ENCODE results near the gene AVEN.
A peak's percentile ranks its signal among the peaks of the same experiment; 100 is the strongest.

The AVEN gene, protein sequence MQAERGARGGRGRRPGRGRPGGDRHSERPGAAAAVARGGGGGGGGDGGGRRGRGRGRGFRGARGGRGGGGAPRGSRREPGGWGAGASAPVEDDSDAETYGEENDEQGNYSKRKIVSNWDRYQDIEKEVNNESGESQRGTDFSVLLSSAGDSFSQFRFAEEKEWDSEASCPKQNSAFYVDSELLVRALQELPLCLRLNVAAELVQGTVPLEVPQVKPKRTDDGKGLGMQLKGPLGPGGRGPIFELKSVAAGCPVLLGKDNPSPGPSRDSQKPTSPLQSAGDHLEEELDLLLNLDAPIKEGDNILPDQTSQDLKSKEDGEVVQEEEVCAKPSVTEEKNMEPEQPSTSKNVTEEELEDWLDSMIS

DNA sequence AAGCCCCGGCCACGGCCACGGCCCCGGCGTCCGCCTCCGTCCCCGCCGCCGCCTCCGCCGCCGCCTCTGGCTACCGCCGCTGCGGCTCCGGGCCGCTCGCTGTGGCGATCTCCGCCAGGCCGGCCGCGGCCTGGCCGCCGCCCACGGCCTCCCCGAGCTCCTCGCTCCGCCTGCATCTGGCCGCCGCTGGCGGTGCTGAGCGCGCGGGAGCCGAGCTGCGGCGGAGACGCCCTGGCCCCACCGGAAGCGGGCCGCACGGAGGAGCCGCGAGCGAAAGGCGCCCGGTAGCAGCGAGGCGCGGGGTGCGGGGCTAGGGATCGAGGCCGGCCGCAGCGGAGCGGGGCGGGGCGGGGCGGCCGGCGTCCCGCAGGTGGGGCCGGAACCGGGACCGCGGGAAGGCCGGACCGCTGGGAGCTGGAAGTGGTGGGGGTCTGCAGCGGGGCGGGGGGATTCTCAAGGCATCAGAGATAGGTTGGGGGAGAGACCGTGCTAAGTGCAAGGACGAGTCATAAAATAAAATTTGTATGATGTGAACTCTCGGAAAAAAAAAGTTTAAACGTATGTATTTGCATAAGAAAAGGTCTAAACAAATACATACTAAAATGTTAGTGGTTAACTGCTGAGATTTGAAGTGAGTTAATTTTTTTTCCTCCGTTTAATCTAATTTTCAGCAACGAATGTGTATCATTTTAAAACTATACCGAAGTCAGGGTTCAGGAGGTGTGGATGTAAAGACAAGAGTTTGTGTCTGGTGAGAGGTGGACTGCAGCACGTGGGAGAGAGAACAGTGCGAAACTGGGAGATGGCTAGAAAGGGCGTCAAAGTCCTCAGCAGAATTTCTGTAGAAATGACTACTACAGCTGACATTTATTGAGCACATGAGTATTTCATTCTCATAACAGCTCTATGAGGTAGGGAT lies at the start of gene AVEN:
TSS of gene AVEN (minus strand) at position 334 of the 919 bp plus-strand sequence. CDS start at position 176, 158 bp downstream.
- Histone ChIP-seq H3K27ac (peak within 1 kb of the TSS; percentile 81 to 91), H3K36me3 (no peaks in the 10 kb centered on the region), H3K4me3 (peak within 1 kb of the TSS; percentile 72 to 90), H3K9me3 (no peaks in the 10 kb centered on the region), H3K27me3 (no peaks in the 10 kb centered on the region), H3K4me1 (peaks cover 0 to 11% (median 8%) of the 10 kb centered on the region in 4 donors)
- intact Hi-C loops (cut with DNase I; ENCODE audit: low total_unique reads): no loop called here
- no peak for TF ChIP-seq CTCF (IDR thresholded peaks at IDR 0.05)
- DNase-seq: peak in 1 of 2 donors; percentile 68

DNA sequence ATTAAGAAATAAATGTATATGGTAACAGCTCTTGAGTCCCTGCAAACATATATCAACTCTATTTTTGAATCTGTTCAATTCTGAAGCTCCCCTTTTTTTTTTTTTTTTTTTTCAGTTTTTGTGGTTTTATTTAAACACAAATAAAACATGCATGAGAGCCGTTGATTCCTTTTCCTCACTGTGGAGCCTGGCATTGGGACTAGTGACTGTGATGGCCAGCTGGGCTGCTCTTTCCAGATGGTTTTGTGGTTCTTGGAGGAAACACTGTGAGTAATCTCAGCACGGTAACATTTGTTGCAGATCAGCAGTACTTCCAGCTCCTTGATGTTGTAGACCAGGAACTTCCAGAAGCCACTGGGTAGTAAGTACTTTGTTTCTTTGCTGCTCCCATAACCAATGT lies 46.7 kb upstream of the AVEN start:
- Histone ChIP-seq H3K4me3 (no peak overlapping the region), H3K27me3 (no peaks in the 10 kb centered on the region), H3K36me3 (peaks cover 50 to 72% (median 52%) of the 10 kb centered on the region in 3 donors), H3K27ac (no peak overlapping the region), H3K4me1 (no peaks in the 10 kb centered on the region), H3K9me3 (no peaks in the 10 kb centered on the region)
- no peak for TF ChIP-seq CTCF (IDR thresholded peaks at IDR 0.05)
- intact Hi-C loops (cut with DNase I; ENCODE audit: low total_unique reads): no loop called here
- no peak for DNase-seq

- Histone ChIP-seq H3K4me3 (no peak overlapping the region), H3K27ac (no peak overlapping the region), H3K27me3 (no peaks in the 10 kb centered on the region), H3K4me1 (no peaks in the 10 kb centered on the region), H3K36me3 (peaks cover 38 to 65% (median 41%) of the 10 kb centered on the region in 3 donors), H3K9me3 (no peaks in the 10 kb centered on the region)
- TF ChIP-seq CTCF (IDR thresholded peaks at IDR 0.05): no peak
- intact Hi-C loops (cut with DNase I; ENCODE audit: low total_unique reads): no loop called here
- no peak for DNase-seq
Observed at GRCh38 chr15:34084086-34084485, 45.1 kb upstream of the AVEN start.

DNA sequence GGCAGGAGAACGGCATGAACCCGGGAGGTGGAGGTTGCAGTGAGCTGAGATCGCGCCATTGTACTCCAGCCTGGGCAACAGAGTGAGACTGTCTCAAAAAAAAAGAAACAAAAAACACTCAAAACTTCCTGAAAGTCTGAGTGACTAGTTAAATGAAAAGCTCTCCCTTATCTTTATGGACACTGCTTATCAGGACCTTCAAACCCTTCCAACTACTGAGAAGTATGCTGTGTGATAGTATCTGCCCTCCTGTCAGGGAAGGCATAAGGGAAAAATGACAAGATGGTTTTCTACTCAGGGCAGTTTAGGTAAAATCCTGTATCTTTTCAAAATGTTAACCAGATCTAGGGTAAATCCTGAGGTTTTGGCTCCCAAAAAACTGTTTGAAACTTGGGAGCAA lies 40.9 kb upstream of the AVEN start:
- H3K4me1 ChIP-seq: no peaks in the 10 kb centered on the region
- H3K27me3 ChIP-seq: no peaks in the 10 kb centered on the region
- H3K27ac ChIP-seq: no peak overlapping the region
- H3K36me3 ChIP-seq: peaks cover 11 to 32% (median 17%) of the 10 kb centered on the region in 3 donors
- H3K9me3 ChIP-seq: no peaks in the 10 kb centered on the region
- no peak for DNase-seq
- TF ChIP-seq CTCF (IDR thresholded peaks at IDR 0.05): no peak
- no peak overlapping the region for H3K4me3 ChIP-seq
- intact Hi-C loops (cut with DNase I; ENCODE audit: low total_unique reads): no loop called here

DNA sequence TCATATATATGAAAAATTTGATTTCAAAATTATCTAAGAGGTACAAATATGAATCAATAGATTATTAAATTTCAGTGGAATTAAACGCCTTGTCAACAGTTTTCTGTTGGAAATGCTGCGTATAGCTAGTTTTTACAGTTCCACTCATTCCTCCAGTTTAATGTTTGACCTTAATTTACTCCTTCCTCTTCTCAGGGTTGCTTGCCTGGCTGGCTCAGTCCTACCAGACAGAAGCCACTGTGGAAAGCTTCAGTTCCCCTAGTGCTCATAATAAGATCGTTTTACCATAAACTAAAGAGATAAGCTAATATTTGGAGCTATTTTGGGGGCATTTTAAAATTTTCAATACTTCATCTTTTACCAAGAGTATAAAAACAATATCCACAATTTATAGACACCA lies 39.9 kb upstream of the AVEN start:
- Histone ChIP-seq H3K27me3 (no peaks in the 10 kb centered on the region), H3K27ac (no peak overlapping the region), H3K9me3 (no peaks in the 10 kb centered on the region), H3K36me3 (peaks cover 8 to 23% (median 11%) of the 10 kb centered on the region in 3 donors), H3K4me3 (no peak overlapping the region), H3K4me1 (no peaks in the 10 kb centered on the region)
- TF ChIP-seq CTCF (IDR thresholded peaks at IDR 0.05): no peak
- DNase-seq: no peak
- intact Hi-C loops (cut with DNase I; ENCODE audit: low total_unique reads): no loop called here

Data from tibial artery (tissue), 4 donors.